Measurements from ENCODE around the gene DNHD1. TPM values are rescaled to one million over a fixed set of nuclear protein-coding genes. Genes with fewer than 3 reads are reported as not detected.

DNHD1 gene
- total RNA-seq, 1 experiment from 2014 or later = 10.6 TPM

DNA sequence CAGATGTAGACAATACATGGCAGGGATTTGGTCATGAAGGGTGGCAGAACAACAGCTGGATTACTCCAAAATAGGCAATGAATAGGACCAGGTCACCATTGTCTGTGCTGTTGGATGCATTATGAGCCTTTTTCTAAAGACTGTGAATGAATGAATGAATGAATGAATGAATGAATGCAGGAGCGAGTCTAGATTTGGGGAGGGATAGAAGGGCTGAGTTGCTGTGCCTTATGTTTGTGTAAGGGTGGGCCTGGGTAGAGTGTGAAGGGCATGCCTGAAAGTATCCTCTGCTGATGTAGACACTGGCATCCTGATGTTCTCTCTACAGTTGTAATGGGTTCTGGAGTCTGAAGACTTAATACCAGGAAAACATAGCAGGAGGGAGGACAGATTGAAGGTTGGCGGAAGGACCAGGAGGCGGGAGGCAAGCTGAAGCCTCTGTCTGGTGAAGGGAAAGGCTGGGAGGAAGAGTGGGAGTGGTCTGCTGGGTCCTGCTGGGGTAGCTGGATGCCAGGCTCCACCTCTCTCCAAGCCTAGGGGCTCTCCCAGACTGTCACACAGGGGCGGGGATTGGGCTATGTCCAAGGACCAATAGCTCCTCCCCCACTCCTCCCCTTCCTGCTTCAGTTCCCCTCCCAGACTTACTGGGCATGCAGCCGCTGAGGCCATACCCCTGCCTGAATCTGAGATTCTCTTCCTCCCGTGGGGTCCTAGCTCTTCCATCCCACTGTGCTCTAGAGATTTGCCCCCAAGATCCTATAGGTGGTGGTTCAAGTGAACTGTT, 28.2 kb upstream of the DNHD1 start:
- Histone ChIP-seq H3K27ac (ENCODE audit: low read length) (no peak overlapping the region), H3K36me3 (ENCODE audit: control insufficient read depth, insufficient read depth, low read length) (no peaks in the 10 kb centered on the region), H3K4me3 (ENCODE audit: low read depth in 2 of 2, low read length in 2 of 2) (no peak overlapping the region), H3K27me3 (ENCODE audit: control insufficient read depth, insufficient read depth, low read length) (no peaks in the 10 kb centered on the region), H3K9me3 (ENCODE audit: control insufficient read depth, insufficient read depth, low read depth, low read length) (no peaks in the 10 kb centered on the region), H3K4me1 (ENCODE audit: control insufficient read depth, insufficient read depth, low read length) (peaks cover 8% of the 10 kb centered on the region)
- ATAC-seq (no peak), DNase-seq (ENCODE audit: low read depth, low spot score) (no peak)
- ChIA-PET POLR2A (no interaction called here), CTCF (no interaction called here)
- intact Hi-C loops (cut with micrococcal nuclease; ENCODE audit: unreplicated experiment) (no loop called here), in situ Hi-C loops (cut with HindIII; ENCODE audit: low pct_unique_long_range_greater_than_20kb, low sequenced_read_pairs) (no loop called here)
- TF ChIP-seq, protein P1, sequence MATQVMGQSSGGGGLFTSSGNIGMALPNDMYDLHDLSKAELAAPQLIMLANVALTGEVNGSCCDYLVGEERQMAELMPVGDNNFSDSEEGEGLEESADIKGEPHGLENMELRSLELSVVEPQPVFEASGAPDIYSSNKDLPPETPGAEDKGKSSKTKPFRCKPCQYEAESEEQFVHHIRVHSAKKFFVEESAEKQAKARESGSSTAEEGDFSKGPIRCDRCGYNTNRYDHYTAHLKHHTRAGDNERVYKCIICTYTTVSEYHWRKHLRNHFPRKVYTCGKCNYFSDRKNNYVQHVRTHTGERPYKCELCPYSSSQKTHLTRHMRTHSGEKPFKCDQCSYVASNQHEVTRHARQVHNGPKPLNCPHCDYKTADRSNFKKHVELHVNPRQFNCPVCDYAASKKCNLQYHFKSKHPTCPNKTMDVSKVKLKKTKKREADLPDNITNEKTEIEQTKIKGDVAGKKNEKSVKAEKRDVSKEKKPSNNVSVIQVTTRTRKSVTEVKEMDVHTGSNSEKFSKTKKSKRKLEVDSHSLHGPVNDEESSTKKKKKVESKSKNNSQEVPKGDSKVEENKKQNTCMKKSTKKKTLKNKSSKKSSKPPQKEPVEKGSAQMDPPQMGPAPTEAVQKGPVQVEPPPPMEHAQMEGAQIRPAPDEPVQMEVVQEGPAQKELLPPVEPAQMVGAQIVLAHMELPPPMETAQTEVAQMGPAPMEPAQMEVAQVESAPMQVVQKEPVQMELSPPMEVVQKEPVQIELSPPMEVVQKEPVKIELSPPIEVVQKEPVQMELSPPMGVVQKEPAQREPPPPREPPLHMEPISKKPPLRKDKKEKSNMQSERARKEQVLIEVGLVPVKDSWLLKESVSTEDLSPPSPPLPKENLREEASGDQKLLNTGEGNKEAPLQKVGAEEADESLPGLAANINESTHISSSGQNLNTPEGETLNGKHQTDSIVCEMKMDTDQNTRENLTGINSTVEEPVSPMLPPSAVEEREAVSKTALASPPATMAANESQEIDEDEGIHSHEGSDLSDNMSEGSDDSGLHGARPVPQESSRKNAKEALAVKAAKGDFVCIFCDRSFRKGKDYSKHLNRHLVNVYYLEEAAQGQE (IDR thresholded peaks at IDR 0.05; ENCODE audit: insufficient read depth in 1 of 2, low read depth in 2 of 2, low read length in 1 of 2) = no peak
- no peak for TF ChIP-seq TCF7L2 (IDR thresholded peaks at IDR 0.05; ENCODE audit: low read depth, low read length)
- no peak for TF ChIP-seq POLR2AphosphoS5 (IDR thresholded peaks at IDR 0.05; ENCODE audit: low read depth, low read length)
- TF ChIP-seq, protein P2, sequence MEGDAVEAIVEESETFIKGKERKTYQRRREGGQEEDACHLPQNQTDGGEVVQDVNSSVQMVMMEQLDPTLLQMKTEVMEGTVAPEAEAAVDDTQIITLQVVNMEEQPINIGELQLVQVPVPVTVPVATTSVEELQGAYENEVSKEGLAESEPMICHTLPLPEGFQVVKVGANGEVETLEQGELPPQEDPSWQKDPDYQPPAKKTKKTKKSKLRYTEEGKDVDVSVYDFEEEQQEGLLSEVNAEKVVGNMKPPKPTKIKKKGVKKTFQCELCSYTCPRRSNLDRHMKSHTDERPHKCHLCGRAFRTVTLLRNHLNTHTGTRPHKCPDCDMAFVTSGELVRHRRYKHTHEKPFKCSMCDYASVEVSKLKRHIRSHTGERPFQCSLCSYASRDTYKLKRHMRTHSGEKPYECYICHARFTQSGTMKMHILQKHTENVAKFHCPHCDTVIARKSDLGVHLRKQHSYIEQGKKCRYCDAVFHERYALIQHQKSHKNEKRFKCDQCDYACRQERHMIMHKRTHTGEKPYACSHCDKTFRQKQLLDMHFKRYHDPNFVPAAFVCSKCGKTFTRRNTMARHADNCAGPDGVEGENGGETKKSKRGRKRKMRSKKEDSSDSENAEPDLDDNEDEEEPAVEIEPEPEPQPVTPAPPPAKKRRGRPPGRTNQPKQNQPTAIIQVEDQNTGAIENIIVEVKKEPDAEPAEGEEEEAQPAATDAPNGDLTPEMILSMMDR (IDR thresholded peaks at IDR 0.05) = no peak
- TF ChIP-seq SIN3A (IDR thresholded peaks at IDR 0.05; ENCODE audit: borderline replicate concordance, insufficient read depth, low read depth, low read length) = no peak
- no TSS peak for BruUV-seq (replicated peaks)

DNA sequence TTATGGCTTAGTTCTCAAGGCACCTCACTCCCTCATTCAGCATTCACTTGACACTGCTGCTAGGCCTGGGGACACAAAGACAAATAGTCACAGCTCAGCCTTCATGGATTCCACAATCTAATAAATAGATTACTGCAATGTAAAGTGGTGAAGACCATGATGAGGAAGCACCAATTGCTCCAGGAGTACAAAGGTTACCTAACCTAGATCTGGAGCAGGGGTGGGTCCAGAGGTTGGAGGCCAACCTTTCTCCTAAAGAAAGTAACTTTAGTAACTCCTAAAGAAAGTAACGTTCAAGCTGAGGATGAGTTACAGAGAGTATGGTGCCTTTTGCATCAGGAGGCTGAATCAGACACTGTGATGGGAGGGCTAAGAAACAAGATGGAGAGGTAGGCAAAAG, 27.5 kb upstream of the DNHD1 start:
- Histone ChIP-seq H3K9me3 (ENCODE audit: control insufficient read depth, insufficient read depth, low read depth, low read length) (no peaks in the 10 kb centered on the region), H3K27me3 (ENCODE audit: control insufficient read depth, insufficient read depth, low read length) (no peaks in the 10 kb centered on the region), H3K36me3 (ENCODE audit: control insufficient read depth, insufficient read depth, low read length) (no peaks in the 10 kb centered on the region), H3K4me1 (ENCODE audit: control insufficient read depth, insufficient read depth, low read length) (peaks cover 12% of the 10 kb centered on the region), H3K4me3 (ENCODE audit: low read depth in 2 of 2, low read length in 2 of 2) (no peak overlapping the region), H3K27ac (ENCODE audit: low read length) (no peak overlapping the region)
- ATAC-seq (no peak), DNase-seq (ENCODE audit: low read depth, low spot score) (no peak)
- TF ChIP-seq, protein P2 (IDR thresholded peaks at IDR 0.05) = 0 out of 2 replicates have a peak, but pooled peaks have one; percentile 3
- TF ChIP-seq, protein P1 (IDR thresholded peaks at IDR 0.05; ENCODE audit: insufficient read depth in 1 of 2, low read depth in 2 of 2, low read length in 1 of 2) = no peak
- CTCF ChIA-PET = no interaction called here
- in situ Hi-C loops (cut with HindIII; ENCODE audit: low pct_unique_long_range_greater_than_20kb, low sequenced_read_pairs) = no loop called here
- POLR2A ChIA-PET = no interaction called here
- intact Hi-C loops (cut with micrococcal nuclease; ENCODE audit: unreplicated experiment) = no loop called here
- TSS peak; percentile 10 for BruUV-seq (replicated peaks)

All from Panc1 (cell line).